Measurements from ENCODE around the gene FAF1.
"Not testable (repeated sequence)": the region's sequence is repeated elsewhere in the genome, so short reads cannot be mapped to it uniquely, and the experiment has no call there.

Gene FAF1

DNA sequence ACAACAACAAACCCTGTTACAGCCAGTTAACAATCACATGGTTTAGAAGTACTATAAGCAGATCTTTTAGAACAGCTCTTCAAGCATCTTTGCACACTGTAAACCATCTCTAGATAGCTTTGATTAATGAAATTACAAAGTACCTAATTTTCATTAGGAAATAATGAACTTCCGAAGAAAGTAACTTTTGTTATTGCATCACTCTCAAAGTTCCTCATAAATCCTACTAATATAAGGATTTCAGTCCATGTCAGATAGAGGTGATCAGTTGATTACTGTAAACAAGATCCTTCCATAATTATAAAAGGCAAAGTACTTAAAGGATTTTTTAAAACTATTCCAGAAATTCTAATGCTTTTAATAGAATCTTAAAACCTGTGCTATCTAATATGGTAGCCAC is 58.2 kb downstream of the FAF1 start:
- no peak for FAIRE-seq

GRCh38 chr1:50898773-50899172 is 61.3 kb downstream of the FAF1 start:
- no peak for FAIRE-seq

DNA sequence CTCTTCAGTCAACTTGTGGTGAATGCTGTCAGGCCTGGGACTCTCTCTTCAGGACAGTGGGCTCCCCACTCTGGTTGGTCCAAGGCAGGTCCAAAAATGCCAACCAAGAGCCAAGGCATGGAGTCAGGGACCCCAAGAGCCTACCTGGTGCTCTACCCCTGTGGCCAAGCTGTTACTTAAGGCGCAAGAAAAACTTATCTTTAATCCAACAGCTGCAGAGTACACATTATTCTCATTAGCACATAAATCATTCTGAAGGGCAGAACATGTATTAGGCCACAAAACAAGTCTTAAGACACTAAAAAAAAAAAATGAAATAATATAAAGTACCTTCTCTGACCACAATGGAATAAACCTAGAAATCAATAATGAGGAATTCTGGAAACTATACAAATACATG is 65.7 kb downstream of the FAF1 start:
- FAIRE-seq = no peak

DNA sequence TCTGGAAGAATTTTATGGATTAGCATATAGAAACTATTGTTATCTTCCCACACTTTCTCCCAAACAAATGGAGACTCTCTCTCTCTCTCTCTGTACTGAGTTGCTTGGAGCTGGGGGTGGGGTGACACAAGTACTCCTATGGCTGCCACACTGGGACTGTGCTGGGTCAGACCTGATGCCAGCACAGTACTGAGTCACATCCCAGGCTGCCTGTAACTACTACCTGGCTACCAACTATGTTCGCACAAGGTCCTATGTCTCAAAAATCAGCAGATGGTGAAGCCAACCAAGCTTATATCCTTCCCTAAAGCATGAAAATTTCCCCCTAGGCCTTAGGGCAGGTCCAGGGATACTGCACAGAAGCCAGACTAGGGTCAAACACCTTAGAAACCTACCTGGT is 66.6 kb downstream of the FAF1 start:
- FAIRE-seq = no peak

- FAIRE-seq = not testable (repeated sequence)
Measured at GRCh38 chr1:50887555-50887954, 72.5 kb downstream of the FAF1 start.

DNA sequence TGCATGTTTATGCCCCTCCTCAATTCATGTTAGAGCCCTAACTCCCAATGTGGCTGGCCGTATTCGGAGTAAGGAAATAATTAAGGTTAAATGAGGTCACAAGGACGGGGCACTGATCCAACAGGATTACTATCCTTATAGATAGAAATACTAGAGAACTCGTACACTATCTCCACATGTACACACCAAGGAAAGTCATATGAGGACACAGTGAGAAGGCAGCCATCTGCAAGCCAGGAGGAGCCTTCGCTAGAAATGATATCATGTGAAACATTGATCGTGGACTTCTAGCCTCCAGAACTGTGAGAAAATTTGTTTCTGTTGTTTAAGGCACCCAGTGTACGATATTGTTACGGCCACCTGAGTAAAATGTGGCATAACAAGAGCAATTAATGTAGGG is 79.7 kb downstream of the FAF1 start:
- FAIRE-seq = no peak

GRCh38 chr1:50879137-50879536 is 80.9 kb downstream of the FAF1 start:
- FAIRE-seq = no peak

GRCh38 chr1:50878434-50878833 is 81.6 kb downstream of the FAF1 start:
- no peak for FAIRE-seq

DNA sequence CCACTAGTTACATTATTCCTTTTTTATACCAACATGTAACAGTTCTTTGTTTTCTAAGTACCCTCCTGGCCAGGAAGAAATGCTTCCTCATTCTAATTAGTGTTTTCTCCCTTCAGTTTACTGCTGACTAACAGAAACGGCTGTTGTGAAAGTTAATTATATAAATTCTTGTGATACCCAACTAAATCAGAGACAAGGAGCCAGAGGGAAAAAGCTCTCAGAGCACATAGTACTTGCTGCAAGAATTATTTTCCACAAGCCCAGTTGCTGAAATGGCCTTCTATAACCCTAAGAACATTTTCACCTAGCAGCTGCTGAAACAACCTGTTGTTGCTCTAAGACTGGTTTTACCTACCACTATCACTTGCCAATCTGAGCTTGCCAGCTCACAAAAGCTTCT is 82.4 kb downstream of the FAF1 start:
- FAIRE-seq = peak; percentile 47

DNA sequence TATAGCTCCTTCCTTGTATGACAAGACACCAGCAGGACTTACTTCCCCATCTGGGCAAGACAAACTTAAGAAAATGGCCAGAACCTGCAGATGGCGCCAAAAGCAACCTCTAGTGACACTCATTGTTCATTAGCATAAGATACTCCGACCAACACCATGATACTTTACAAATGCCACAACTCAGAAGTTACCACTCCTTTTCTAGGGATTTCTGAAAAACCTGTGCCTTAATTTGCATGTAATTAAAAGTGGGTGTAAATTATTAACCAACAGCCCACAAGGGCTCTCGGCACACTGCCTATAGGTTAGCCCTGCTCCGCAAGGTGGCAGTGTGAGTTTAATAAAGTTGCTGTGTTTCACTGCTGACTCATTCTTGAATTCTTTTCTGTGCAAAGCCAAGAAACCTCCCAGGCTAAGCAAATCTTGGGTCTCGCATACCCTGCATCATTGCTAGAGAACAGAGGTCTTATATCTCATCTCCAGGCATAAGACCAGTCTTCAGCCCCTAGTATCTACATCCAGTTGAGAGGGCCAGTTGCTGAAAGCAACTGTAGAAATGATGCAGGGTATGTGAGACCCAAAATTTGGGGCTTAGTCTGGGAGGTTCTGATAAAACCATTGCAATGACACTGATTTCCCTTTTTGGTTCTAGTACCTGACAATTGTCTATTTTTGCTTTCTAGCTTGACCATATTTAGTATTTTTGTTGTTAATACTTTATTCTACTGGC is 86.4 kb downstream of the FAF1 start:
- FAIRE-seq = no peak

GRCh38 chr1:50864845-50865244 is 95.2 kb downstream of the FAF1 start:
- not testable (repeated sequence) for FAIRE-seq

DNA sequence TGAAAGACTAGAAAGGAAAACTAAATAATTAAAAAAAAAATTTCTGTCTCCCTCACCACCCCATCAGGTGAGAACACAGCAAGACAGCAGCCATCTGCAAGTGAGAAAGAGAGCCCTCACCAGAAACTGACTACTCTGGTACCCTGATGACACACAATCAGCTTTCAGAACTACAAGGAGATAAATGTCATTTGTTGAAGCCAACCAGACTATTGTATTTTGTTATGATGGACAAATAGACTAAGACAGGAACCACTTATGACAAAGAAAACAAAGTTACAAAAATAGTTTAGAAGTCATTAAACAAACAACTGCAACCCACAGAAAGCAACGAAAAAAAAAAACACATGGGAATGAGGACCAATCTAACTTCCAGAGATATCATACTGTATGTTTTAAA is 98.3 kb downstream of the FAF1 start:
- no peak for FAIRE-seq

GRCh38 chr1:50860702-50861101 is 99.4 kb downstream of the FAF1 start:
- FAIRE-seq = no peak

GRCh38 chr1:50860256-50860655 is 99.8 kb downstream of the FAF1 start:
- no peak for FAIRE-seq

- FAIRE-seq = no peak
Measured at GRCh38 chr1:50859657-50860056, 100.4 kb downstream of the FAF1 start.

DNA sequence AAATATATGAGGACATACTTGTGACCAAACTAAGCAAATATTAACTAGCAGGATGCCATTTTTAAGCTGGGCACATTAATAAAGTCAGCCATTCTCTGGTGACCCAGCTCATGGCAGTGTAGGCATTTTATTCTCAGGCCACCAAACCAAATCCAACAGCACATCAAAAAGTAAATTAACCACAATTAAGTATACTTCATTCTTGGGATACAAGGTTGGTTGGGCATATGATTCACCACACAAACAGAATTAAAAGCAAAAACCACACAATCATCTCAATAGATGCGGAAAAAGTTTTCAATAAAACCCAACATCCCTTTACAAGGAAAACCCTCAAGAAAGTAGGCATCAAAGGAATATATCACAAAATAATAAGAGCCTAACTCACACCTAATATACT is 101.3 kb downstream of the FAF1 start:
- no peak for FAIRE-seq

GRCh38 chr1:50857702-50858101 is 102.4 kb downstream of the FAF1 start:
- FAIRE-seq = no peak

DNA sequence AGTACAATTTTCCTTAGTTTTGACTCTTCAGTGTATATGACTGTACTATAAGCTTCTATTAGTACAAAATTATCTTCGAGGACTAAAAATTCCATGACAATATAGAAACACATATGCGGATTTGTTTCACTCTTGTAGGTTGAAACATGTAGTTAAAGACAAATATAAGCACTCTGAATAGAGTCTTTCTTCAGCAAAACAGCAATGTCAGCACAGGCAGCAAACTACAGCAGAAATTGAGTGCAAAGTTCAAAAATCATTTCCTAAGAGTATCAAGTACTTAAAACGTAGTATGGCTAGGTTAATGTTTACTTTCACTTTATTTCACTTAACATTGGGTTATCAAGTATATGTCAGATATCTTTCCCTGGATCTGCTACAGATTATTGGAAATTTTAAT is 106.7 kb downstream of the FAF1 start:
- peak; percentile 73 for FAIRE-seq

- no peak for FAIRE-seq
Measured at GRCh38 chr1:50852889-50853288, 107.2 kb downstream of the FAF1 start.

GRCh38 chr1:50851466-50851865 is 108.6 kb downstream of the FAF1 start:
- FAIRE-seq = no peak

- no peak for FAIRE-seq
Measured at GRCh38 chr1:50851034-50851433, 109.0 kb downstream of the FAF1 start.

- FAIRE-seq = no peak
Measured at GRCh38 chr1:50847303-50847702, 112.8 kb downstream of the FAF1 start.

DNA sequence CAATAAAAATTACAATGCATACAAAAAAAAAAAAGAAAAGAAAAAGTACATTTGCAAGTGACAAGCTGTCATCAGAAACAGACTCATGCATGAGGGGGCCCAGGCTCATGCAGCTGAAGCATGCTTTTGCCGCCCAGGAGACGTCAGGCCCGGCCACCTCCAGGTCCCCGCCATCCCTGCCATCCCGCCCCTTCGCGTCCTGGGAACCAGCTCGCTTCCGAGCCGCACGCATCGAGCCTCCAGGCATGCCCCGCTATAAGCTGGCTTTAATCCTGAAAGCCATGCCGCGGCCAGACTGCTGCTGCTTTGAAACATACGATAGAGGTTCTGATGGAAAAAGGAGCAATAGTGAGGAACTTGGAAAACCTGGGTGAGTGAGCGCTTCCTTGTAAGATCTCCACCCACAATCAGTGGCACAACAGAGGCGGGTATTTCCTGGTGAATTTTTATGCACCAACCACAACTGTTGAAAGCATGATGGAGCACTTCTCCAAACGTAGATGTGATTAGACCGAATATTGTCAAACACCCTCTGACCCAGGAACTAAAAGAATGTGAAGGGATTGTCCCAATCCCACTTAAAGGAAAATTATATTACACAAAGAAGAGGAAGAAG is 113.7 kb downstream of the FAF1 start:
- no peak for FAIRE-seq

GRCh38 chr1:50841791-50842387 is 118.2 kb downstream of the FAF1 start:
- FAIRE-seq = no peak

GRCh38 chr1:50836117-50836516 is 124.0 kb downstream of the FAF1 start:
- FAIRE-seq = no peak

Measured in islet of Langerhans (tissue), 1 donor.